GM19372 (cell line): Measurements from ENCODE around the gene METTL26.

Experiments
- ATAC-seq: cut with Tn5 transposase; IDR thresholded peaks from one replicate; pipeline ENCODE4 v1.9.1; 2021; ENCODE audit warnings: mild to moderate bottlenecking, low read depth, moderate library complexity; ENCODE audit not compliant: unreplicated experiment

METTL26 gene

DNA sequence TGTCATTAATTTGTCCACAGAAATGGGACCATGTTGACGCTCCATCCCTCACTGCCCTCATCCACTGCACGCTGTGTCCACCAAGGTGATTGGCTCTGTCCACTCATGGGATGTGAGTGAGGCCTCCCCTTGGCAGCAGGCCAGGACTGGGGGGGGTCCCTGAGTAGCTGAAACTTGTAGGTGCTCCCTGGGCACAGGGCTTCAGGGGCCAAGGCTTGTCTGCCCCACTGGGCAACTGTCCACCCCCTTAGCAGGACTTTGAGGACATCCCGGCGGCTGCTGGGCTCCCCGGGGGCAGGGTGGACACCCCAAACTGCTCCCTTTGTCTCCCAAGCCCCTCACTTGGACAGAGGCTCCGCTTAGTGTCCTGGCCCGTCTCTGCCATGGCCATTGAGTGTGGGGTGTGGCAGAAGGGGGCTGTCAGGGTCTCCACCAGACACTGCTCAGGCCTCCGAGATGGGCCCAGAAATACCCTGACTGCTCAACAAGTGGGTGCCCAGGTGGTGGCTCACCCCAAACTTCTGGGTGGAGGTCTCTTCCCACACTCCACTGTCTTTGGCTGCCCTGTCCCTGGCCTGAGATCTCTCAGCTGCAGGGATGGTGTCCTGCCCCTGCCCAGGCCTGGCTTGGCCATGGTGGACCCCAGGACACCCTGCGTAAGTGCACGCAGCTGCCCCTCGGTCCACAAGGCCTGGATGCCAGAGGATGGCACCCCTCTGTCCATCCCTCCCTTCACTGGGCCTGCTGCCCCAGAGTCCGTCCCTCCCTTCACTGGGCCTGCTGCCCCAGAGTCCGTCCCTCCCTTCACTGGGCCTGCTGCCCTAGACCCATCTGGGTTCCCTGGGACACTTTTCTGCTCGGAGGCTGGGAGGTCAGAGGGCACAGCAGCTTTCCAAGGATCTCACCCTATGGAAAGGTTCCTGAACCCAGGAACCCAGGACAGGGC lies 49.2 kb downstream of the METTL26 start:
- ATAC-seq = no peak

DNA sequence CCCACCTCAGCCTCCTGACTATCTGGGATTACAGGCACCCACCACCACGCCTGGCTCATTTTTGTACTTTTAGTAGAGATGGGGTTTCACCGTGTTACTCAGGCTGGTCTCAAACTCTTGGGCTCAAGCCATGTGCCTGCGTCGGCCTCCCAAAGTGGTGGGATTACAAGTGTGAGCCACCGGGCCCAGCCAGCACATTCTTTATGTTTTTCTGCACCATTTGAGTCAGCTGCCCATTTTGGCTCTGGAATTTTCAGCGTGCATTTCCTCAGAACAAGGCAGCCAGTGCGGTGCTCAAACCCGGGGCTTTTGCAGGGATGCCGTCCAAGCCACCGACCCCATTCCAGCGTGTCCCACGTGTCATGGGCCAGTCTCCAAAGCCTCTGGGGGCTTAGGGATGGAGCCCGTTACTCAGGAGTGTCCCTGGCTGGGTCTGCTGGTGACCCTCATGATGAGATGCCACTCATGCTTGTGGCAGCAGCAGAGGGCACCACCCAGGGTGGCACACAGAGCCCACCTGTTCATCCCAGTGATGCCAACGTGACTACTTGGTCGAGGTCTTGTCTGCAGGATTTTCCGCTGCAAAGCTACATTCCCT lies 50.0 kb downstream of the METTL26 start:
- no peak for ATAC-seq

DNA sequence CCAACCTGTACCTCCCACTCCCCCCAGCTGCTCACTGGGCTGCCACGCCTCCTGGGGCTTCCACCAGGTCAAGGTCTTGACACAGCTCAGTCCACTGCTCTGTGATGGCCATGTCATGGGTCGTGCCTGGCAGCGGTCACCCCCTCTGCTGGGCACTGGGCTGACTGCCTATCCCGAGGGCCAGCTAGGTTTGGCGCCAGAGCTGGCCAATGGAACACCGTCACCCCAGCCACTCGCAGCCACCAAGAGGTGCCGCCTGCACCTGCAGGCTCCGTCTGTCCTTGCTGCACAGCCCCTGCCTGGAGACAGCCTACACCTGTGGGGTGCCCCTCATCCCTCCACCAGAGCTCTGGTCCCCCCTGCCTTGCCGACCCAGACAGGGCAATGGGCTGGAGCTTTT lies 50.8 kb downstream of the METTL26 start:
- no peak for ATAC-seq
